H9 (cell line): Measurements from ENCODE around the gene PPFIA4. TPM values are rescaled to one million over a fixed set of nuclear protein-coding genes. Genes with fewer than 3 reads are reported as not detected.

ENCODE experiments used
- DNase-seq: peaks from one replicate; pipeline ENCODE4 v3.0.0-alpha.2; 2017
- H2AFZ ChIP-seq: one replicate; pipeline ENCODE4 v1.6.1; 2013; ENCODE audit warnings: mild to moderate bottlenecking, low read length, control low read depth, moderate library complexity
- H2AK5ac ChIP-seq: 2 replicates; pipeline ENCODE4 v1.6.1; 2013; ENCODE audit warnings: low read length, control low read depth, mixed read lengths; ENCODE audit not compliant: insufficient read length
- H2BK120ac ChIP-seq: one replicate; pipeline ENCODE4 v1.6.1; 2013; ENCODE audit warnings: low read depth, mild to moderate bottlenecking, low read length, control low read depth, inconsistent platforms; ENCODE audit not compliant: poor library complexity, severe bottlenecking
- H2BK12ac ChIP-seq: 2 replicates; pipeline ENCODE4 v1.6.1; 2013; ENCODE audit warnings: low read length, control low read depth, mixed read lengths, low read depth; ENCODE audit not compliant: insufficient read length
- H2BK15ac ChIP-seq: 2 replicates; pipeline ENCODE4 v1.6.1; 2013; ENCODE audit warnings: low read depth, low read length, control low read depth
- H2BK20ac ChIP-seq: one replicate; pipeline ENCODE4 v1.6.1; 2013; ENCODE audit warnings: low read depth, mild to moderate bottlenecking, low read length, control low read depth, inconsistent platforms; ENCODE audit not compliant: poor library complexity, severe bottlenecking
- H2BK5ac ChIP-seq: 2 replicates; pipeline ENCODE4 v1.6.1; 2013; ENCODE audit warnings: low read length, control low read depth, mixed read lengths; ENCODE audit not compliant: insufficient read length
- H3K14ac ChIP-seq: 2 replicates; pipeline ENCODE4 v1.6.1; 2013; ENCODE audit warnings: low read length, control low read depth; ENCODE audit not compliant: insufficient read depth
- H3K18ac ChIP-seq: 2 replicates; pipeline ENCODE4 v1.6.1; 2013; ENCODE audit warnings: low read depth, mild to moderate bottlenecking, mixed read lengths, low read length, control low read depth; ENCODE audit not compliant: insufficient read length
- H3K23ac ChIP-seq: 2 replicates; pipeline ENCODE4 v1.6.1; 2013; ENCODE audit warnings: low read length, control low read depth, mixed read lengths, low read depth; ENCODE audit not compliant: insufficient read length
- H3K23me2 ChIP-seq: 2 replicates; pipeline ENCODE4 v1.6.1; 2013; ENCODE audit warnings: low read depth, mild to moderate bottlenecking, mixed read lengths, low read length, control low read depth; ENCODE audit not compliant: insufficient read length, poor library complexity, severe bottlenecking
- H3K27ac ChIP-seq: 2 replicates; pipeline ENCODE4 v1.5.1; 2013; ENCODE audit warnings: low read length, control low read depth, mixed read lengths, low read depth; ENCODE audit not compliant: insufficient read length
- H3K27me3 ChIP-seq: 2 replicates; pipeline ENCODE4 v1.6.1; 2013; ENCODE audit warnings: low read length, control low read depth, inconsistent platforms; ENCODE audit not compliant: insufficient read depth
- H3K4ac ChIP-seq: 2 replicates; pipeline ENCODE4 v1.6.1; 2013; ENCODE audit warnings: low read depth, mild to moderate bottlenecking, control low read depth, inconsistent platforms, low read length, moderate library complexity
- H3K4me1 ChIP-seq: 2 replicates; pipeline ENCODE4 v1.6.1; 2013; ENCODE audit warnings: low read length, control low read depth, inconsistent platforms; ENCODE audit not compliant: insufficient read depth
- H3K4me2 ChIP-seq: 2 replicates; pipeline ENCODE4 v1.6.1; 2013; ENCODE audit warnings: low read length, control low read depth, mixed read lengths; ENCODE audit not compliant: insufficient read length, insufficient read depth
- H3K56ac ChIP-seq: 2 replicates; pipeline ENCODE4 v1.6.1; 2013; ENCODE audit warnings: low read depth, mild to moderate bottlenecking, mixed read lengths, low read length, control low read depth; ENCODE audit not compliant: insufficient read length
- H3K79me1 ChIP-seq: 2 replicates; pipeline ENCODE4 v1.6.1; 2013; ENCODE audit warnings: low read depth, mild to moderate bottlenecking, moderate library complexity, low read length, control low read depth, inconsistent platforms; ENCODE audit not compliant: insufficient read depth, poor library complexity, severe bottlenecking
- H3K79me2 ChIP-seq: 2 replicates; pipeline ENCODE4 v1.6.1; 2013; ENCODE audit warnings: low read length, control low read depth, inconsistent platforms; ENCODE audit not compliant: insufficient read depth
- H3K9ac ChIP-seq: 2 replicates; pipeline ENCODE4 v1.6.1; 2013; ENCODE audit warnings: low read length, control low read depth, mixed read lengths; ENCODE audit not compliant: insufficient read length; ENCODE audit errors: extremely low read depth
- H3K9me3 ChIP-seq: one replicate; pipeline ENCODE4 v1.6.1; 2013; ENCODE audit warnings: low read depth, low read length, inconsistent platforms; ENCODE audit not compliant: control insufficient read depth
- H3T11ph ChIP-seq: one replicate; pipeline ENCODE4 v1.6.1; 2013; ENCODE audit warnings: mild to moderate bottlenecking, low read length, control low read depth, inconsistent platforms
- H4K20me1 ChIP-seq: one replicate; pipeline ENCODE4 v1.6.1; 2013; ENCODE audit not compliant: control insufficient read depth, insufficient read length, insufficient read depth
- H4K5ac ChIP-seq: 2 replicates; pipeline ENCODE4 v1.6.1; 2013; ENCODE audit warnings: low read depth, mild to moderate bottlenecking, mixed read lengths, low read length, control low read depth; ENCODE audit not compliant: insufficient read length
- H4K8ac ChIP-seq: replicated peaks from 2 replicates; pipeline ENCODE4 v1.6.1; 2013; ENCODE audit warnings: low read length, control low read depth, mixed read lengths, low read depth; ENCODE audit not compliant: insufficient read length
- H4K91ac ChIP-seq: 2 replicates; pipeline ENCODE4 v1.6.1; 2013; ENCODE audit warnings: low read depth, mild to moderate bottlenecking, moderate library complexity, mixed read lengths, low read length, control low read depth; ENCODE audit not compliant: insufficient read length
- H3K27ac Mint-ChIP-seq, 3 experiments: 2 replicates in 2 of 3; 3 replicates in 1 of 3; pipeline ENCODE4 v1.8.0; 2020 to 2021; ENCODE audit warnings: mixed read lengths in 3 of 3, mild to moderate bottlenecking in 1 of 3, moderate library complexity in 1 of 3
- H3K27me3 Mint-ChIP-seq: 2 replicates; pipeline ENCODE4 v1.8.0; 2021; ENCODE audit warnings: low read depth, mild to moderate bottlenecking, moderate library complexity, mixed read lengths
- H3K36me3 Mint-ChIP-seq, 3 experiments: 2 replicates in 2 of 3; 3 replicates in 1 of 3; pipeline ENCODE4 v1.8.0; 2020 to 2021; ENCODE audit warnings: low read depth in 3 of 3, mixed read lengths in 3 of 3; ENCODE audit not compliant: insufficient read depth in 1 of 3
- H3K4me1 Mint-ChIP-seq, 2 experiments: 2 replicates each; pipeline ENCODE4 v1.8.0; 2020; ENCODE audit warnings: mixed read lengths in 2 of 2
- H3K4me3 Mint-ChIP-seq, 2 experiments: 2 replicates in 1 of 2; 3 replicates in 1 of 2; pipeline ENCODE4 v1.8.0; 2020 to 2021; ENCODE audit warnings: mild to moderate bottlenecking in 2 of 2, mixed read lengths in 2 of 2, moderate library complexity in 1 of 2
- H3K9me3 Mint-ChIP-seq, 2 experiments: 2 replicates in 1 of 2; 3 replicates in 1 of 2; pipeline ENCODE4 v1.8.0; 2020; ENCODE audit warnings: mild to moderate bottlenecking in 2 of 2, mixed read lengths in 2 of 2, moderate library complexity in 1 of 2
- CTCF ChIP-seq: fragments of 200-600 bp; sonication (generic); conservative IDR thresholded peaks from 3 replicates; pipeline ENCODE4 v1.8.0; 2021; ENCODE audit warnings: antibody characterized with exemption, mild to moderate bottlenecking
- WGBS: extraction: QIAGEN DNeasy Blood & Tissue Kit; methylation state at CpG from one replicate; pipeline ENCODE4 v1.1.7; 2013; ENCODE audit warnings: missing lambda C conversion rate, low lambda C conversion rate, mixed read lengths; ENCODE audit not compliant: insufficient read length; ENCODE audit errors: extremely low coverage; 5-methylcytosine and 5-hydroxymethylcytosine counted together
- total RNA-seq: library from RNA; stranded (reverse); gene quantifications from 2 replicates; pipeline ENCODE4 v1.2.1, GENCODE V29; 2021

Gene PPFIA4
- total RNA-seq, 1 experiment from 2014 or later, result 3.9 TPM

- TF ChIP-seq CTCF, result no peak
- peaks cover 2% of the 10 kb centered on the region for H4K20me1 ChIP-seq
- H4K91ac ChIP-seq, result no peak overlapping the region
- no peak overlapping the region for H2BK20ac ChIP-seq
- no peaks in the 10 kb centered on the region for H3K27me3 ChIP-seq
- H3K9me3 Mint-ChIP-seq, result no peaks in the 10 kb centered on the region
- H3K23ac ChIP-seq, result no peak overlapping the region
- H2BK120ac ChIP-seq, result no peak overlapping the region
- no peak overlapping the region for H3K27ac ChIP-seq
- no peak overlapping the region for H3K56ac ChIP-seq
- no peaks in the 10 kb centered on the region for H3K23me2 ChIP-seq
- H3K14ac ChIP-seq, result no peak overlapping the region
- no CpG with 5 or more reads among the region's 2 CpGs for WGBS
- peaks cover 5% of the 10 kb centered on the region for H3K27me3 Mint-ChIP-seq
- H3K18ac ChIP-seq, result no peak overlapping the region
- H3K4me1 Mint-ChIP-seq, result peaks cover 13 to 18% of the 10 kb centered on the region in 2 experiments
- no peak overlapping the region for H2BK12ac ChIP-seq
- no peak for DNase-seq
- no peak overlapping the region for H3K4me3 Mint-ChIP-seq
- no peak overlapping the region for H3K4ac ChIP-seq
- no peak overlapping the region for H2BK15ac ChIP-seq
- peaks cover 7% of the 10 kb centered on the region; the same call in 1 of the 2 replicates for H3K4me1 ChIP-seq
- no peak overlapping the region for H3T11ph ChIP-seq
- no peaks in the 10 kb centered on the region for H3K79me1 ChIP-seq
- no peaks in the 10 kb centered on the region for H3K79me2 ChIP-seq
- no peak overlapping the region for H2AFZ ChIP-seq
- no peak overlapping the region for H2BK5ac ChIP-seq
- no peak overlapping the region for H4K8ac ChIP-seq
- no peak overlapping the region for H3K9ac ChIP-seq
- H3K4me2 ChIP-seq, result no peak overlapping the region
- peaks cover 0 to 4% (median 0%) of the 10 kb centered on the region in 3 experiments; a peak in 3 of 7 replicates for H3K36me3 Mint-ChIP-seq
- no peak overlapping the region for H4K5ac ChIP-seq
- no peak overlapping the region for H2AK5ac ChIP-seq
- H3K9me3 ChIP-seq, result no peaks in the 10 kb centered on the region
- no peak overlapping the region; a peak in 1 of 7 replicates for H3K27ac Mint-ChIP-seq
Measured at GRCh38 chr1:203033917-203034316, 7.6 kb downstream of the PPFIA4 start.
